ENCODE data around the gene CACNA2D3.

DNA sequence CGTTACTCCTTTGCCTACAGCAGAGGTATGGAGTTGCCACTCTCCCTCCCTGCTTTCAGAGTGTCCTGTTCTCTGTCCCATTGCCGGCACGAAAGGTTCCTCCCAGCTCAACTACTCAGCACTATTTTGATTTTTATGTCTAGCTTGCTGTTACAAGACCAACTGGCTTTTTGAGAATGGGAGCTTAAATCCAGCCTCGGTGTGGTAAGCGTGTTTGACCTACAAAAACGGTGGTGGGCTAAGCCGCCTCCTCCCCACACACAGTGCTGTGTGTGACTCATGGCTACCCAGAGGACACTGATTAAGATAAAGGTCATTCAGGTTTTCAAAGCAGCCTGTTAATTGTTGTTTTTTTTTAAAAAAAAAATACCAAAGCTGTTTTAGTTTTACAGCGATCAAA is 741.0 kb downstream of the CACNA2D3 start:
- TF ChIP-seq FOXP2 (optimal IDR thresholded peaks at IDR 0.05; ENCODE audit: borderline replicate concordance, extremely low read depth, extremely low read length, insufficient read depth) (no peak), POLR2AphosphoS5 (IDR thresholded peaks at IDR 0.05; ENCODE audit: low read depth, low read length) (no peak), TAF1 (IDR thresholded peaks at IDR 0.05; ENCODE audit: borderline replicate concordance, insufficient read depth, low read length) (no peak)
